CD4-positive, alpha-beta T cell treated with Interleukin-10 for 1 hour (primary cell): ENCODE data around the gene PLPP2.
"Not testable (repeated sequence)": the region's sequence is repeated elsewhere in the genome, so short reads cannot be mapped to it uniquely, and the experiment has no call there.

Source experiments
- DNase-seq: peaks from one replicate; pipeline ENCODE4 v3.0.0-alpha.2; 2020

The PLPP2 gene

GRCh38 chr19:256804-257203 is 34.4 kb downstream of the PLPP2 start:
- DNase-seq = not testable (repeated sequence)

GRCh38 chr19:252421-253186 is 38.6 kb downstream of the PLPP2 start:
- not testable (repeated sequence) for DNase-seq

- no peak for DNase-seq
Observed at GRCh38 chr19:246551-246950, 44.7 kb downstream of the PLPP2 start.

- DNase-seq = not testable (repeated sequence)
Observed at GRCh38 chr19:245900-246299, 45.3 kb downstream of the PLPP2 start.

- no peak for DNase-seq
Observed at GRCh38 chr19:245457-245856, 45.7 kb downstream of the PLPP2 start.
